ENCODE measurements around the gene OGDH. TPM values are rescaled to one million over a fixed set of nuclear protein-coding genes. Genes with fewer than 3 reads are reported as not detected.

OGDH gene
- total RNA-seq, 2 experiments from 2014 or later, result 113 to 114 TPM

GRCh38 chr7:44566680-44567079 is 39.7 kb upstream of the OGDH start:
- CTCF ChIA-PET, result interaction anchor here (1.4 to 4.0 kb wide), 7 partner anchors 8 to 325 kb away, joined by 5 to 50 read pairs (median 6); partner anchors contain the start of gene DDX56
- Mint-ChIP-seq H3K4me1 (ENCODE audit: low read depth) (peaks cover 7% of the 10 kb centered on the region), H3K9me3 (ENCODE audit: insufficient read depth) (no peaks in the 10 kb centered on the region), H3K27ac (no peak overlapping the region), H3K4me3 (no peak overlapping the region), H3K27me3 (ENCODE audit: low read depth) (no peaks in the 10 kb centered on the region), H3K36me3 (ENCODE audit: low read depth) (peaks cover 60% of the 10 kb centered on the region)
- POLR2A ChIA-PET, result interaction anchor here (1.3 kb wide), 1 partner anchor 77 kb away, joined by 3 read pairs; the partner anchor contains the start of gene NUDCD3
- ATAC-seq, result no peak
- DNase-seq, result no peak

- Mint-ChIP-seq H3K4me1 (ENCODE audit: low read depth) (peaks cover 17% of the 10 kb centered on the region), H3K27me3 (ENCODE audit: low read depth) (no peaks in the 10 kb centered on the region), H3K36me3 (ENCODE audit: low read depth) (peaks cover 72% of the 10 kb centered on the region), H3K4me3 (no peak overlapping the region), H3K27ac (peak overlapping the region; percentile 21), H3K9me3 (ENCODE audit: insufficient read depth) (no peaks in the 10 kb centered on the region)
- ATAC-seq, result no peak
- POLR2A ChIA-PET, result no interaction called here
- no peak for DNase-seq
- CTCF ChIA-PET, result interaction anchor here (0.6 to 1.3 kb wide), 3 partner anchors 78 to 482 kb away, joined by 3 read pairs; partner anchors contain the start of gene NUDCD3
Observed at GRCh38 chr7:44567884-44568283, 38.5 kb upstream of the OGDH start.

- no peak overlapping the region for H3K27ac Mint-ChIP-seq
- ChIA-PET CTCF (interaction anchor here (0.9 to 1.9 kb wide), 3 partner anchors 34 to 220 kb away, joined by 3 to 4 read pairs (median 3); partner anchors contain the start of gene NUDCD3), POLR2A (interaction anchor here (0.6 kb wide), 1 partner anchor 461 kb away, joined by 3 read pairs; no protein-coding TSS in a partner anchor)
- peaks cover 20% of the 10 kb centered on the region for H3K4me1 Mint-ChIP-seq (ENCODE audit: low read depth)
- no peak for DNase-seq
- H3K36me3 Mint-ChIP-seq (ENCODE audit: low read depth), result peaks cover 80% of the 10 kb centered on the region
- no peaks in the 10 kb centered on the region for H3K27me3 Mint-ChIP-seq (ENCODE audit: low read depth)
- no peak for ATAC-seq
- H3K9me3 Mint-ChIP-seq (ENCODE audit: insufficient read depth), result no peaks in the 10 kb centered on the region
- no peak overlapping the region for H3K4me3 Mint-ChIP-seq
Observed at GRCh38 chr7:44568771-44569560, 37.5 kb upstream of the OGDH start.

GRCh38 chr7:44569959-44570358 is 36.5 kb upstream of the OGDH start:
- no peak overlapping the region for H3K27ac Mint-ChIP-seq
- H3K9me3 Mint-ChIP-seq (ENCODE audit: insufficient read depth), result no peaks in the 10 kb centered on the region
- no peaks in the 10 kb centered on the region for H3K27me3 Mint-ChIP-seq (ENCODE audit: low read depth)
- no peak overlapping the region for H3K4me3 Mint-ChIP-seq
- DNase-seq, result no peak
- peaks cover 30% of the 10 kb centered on the region for H3K4me1 Mint-ChIP-seq (ENCODE audit: low read depth)
- H3K36me3 Mint-ChIP-seq (ENCODE audit: low read depth), result peaks cover 78% of the 10 kb centered on the region
- ATAC-seq, result no peak
- ChIA-PET CTCF (interaction anchor here (1.0 to 1.9 kb wide), 2 partner anchors 9 to 35 kb away, joined by 3 to 4 read pairs; no protein-coding TSS in a partner anchor), POLR2A (no interaction called here)

- H3K27ac Mint-ChIP-seq, result peak overlapping the region; percentile 96
- peaks cover 36% of the 10 kb centered on the region for H3K4me1 Mint-ChIP-seq (ENCODE audit: low read depth)
- ChIA-PET CTCF (interaction anchor here (0.7 to 5.4 kb wide), 5 partner anchors 8 to 332 kb away, joined by 3 to 50 read pairs (median 4); no protein-coding TSS in a partner anchor), POLR2A (interaction anchor here (0.9 to 3.1 kb wide), 7 partner anchors 9 to 505 kb away, joined by 3 to 27 read pairs (median 6); partner anchors contain the start of genes H2AZ2, PURB and TMED4)
- H3K36me3 Mint-ChIP-seq (ENCODE audit: low read depth), result peaks cover 74% of the 10 kb centered on the region
- no peaks in the 10 kb centered on the region for H3K27me3 Mint-ChIP-seq (ENCODE audit: low read depth)
- H3K9me3 Mint-ChIP-seq (ENCODE audit: insufficient read depth), result no peaks in the 10 kb centered on the region
- peak overlapping the region; percentile 99 for H3K4me3 Mint-ChIP-seq
- no peak for ATAC-seq
- no peak for DNase-seq
Observed at GRCh38 chr7:44572771-44573170, 33.7 kb upstream of the OGDH start.

GRCh38 chr7:44573464-44574286 is 32.8 kb upstream of the OGDH start, which contains the start of gene DDX56:
Gene DDX56 (minus strand): TSS chr7:44573908. CDS start chr7:44573895, 13 bp downstream.
- Mint-ChIP-seq H3K9me3 (ENCODE audit: insufficient read depth) (no peaks in the 10 kb centered on the region), H3K4me3 (peak within 1 kb of the TSS; percentile 99), H3K27ac (peak within 1 kb of the TSS; percentile 96), H3K4me1 (ENCODE audit: low read depth) (peaks cover 38% of the 10 kb centered on the region), H3K36me3 (ENCODE audit: low read depth) (peaks cover 72% of the 10 kb centered on the region), H3K27me3 (ENCODE audit: low read depth) (no peaks in the 10 kb centered on the region)
- ChIA-PET POLR2A (interaction anchor here (0.6 to 3.1 kb wide), 16 partner anchors 8 to 506 kb away, joined by 3 to 27 read pairs (median 4); partner anchors contain the start of genes H2AZ2, OGDH, PURB and TMED4), CTCF (interaction anchor here (1.6 to 5.4 kb wide), 3 partner anchors 9 to 333 kb away, joined by 4 to 50 read pairs (median 11); no protein-coding TSS in a partner anchor)
- DNase-seq (peak; percentile 96), ATAC-seq (peak; percentile 95)

GRCh38 chr7:44574287-44574872 is 32.0 kb upstream of the OGDH start:
- POLR2A ChIA-PET, result interaction anchor here (0.6 to 3.1 kb wide), 12 partner anchors 8 to 525 kb away, joined by 3 to 27 read pairs (median 4); partner anchors contain the start of genes OGDH, PURB and TMED4
- CTCF ChIA-PET, result interaction anchor here (1.6 to 5.4 kb wide), 2 partner anchors 9 to 108 kb away, joined by 4 to 50 read pairs; no protein-coding TSS in a partner anchor
- no peaks in the 10 kb centered on the region for H3K27me3 Mint-ChIP-seq (ENCODE audit: low read depth)
- H3K4me3 Mint-ChIP-seq, result peak overlapping the region; percentile 99
- DNase-seq (no peak), ATAC-seq (no peak)
- peak overlapping the region; percentile 96 for H3K27ac Mint-ChIP-seq
- H3K4me1 Mint-ChIP-seq (ENCODE audit: low read depth), result peaks cover 44% of the 10 kb centered on the region
- H3K9me3 Mint-ChIP-seq (ENCODE audit: insufficient read depth), result no peaks in the 10 kb centered on the region
- peaks cover 72% of the 10 kb centered on the region for H3K36me3 Mint-ChIP-seq (ENCODE audit: low read depth)

GRCh38 chr7:44575054-44575453 is 31.4 kb upstream of the OGDH start:
- H3K4me1 Mint-ChIP-seq (ENCODE audit: low read depth), result peaks cover 47% of the 10 kb centered on the region
- H3K27ac Mint-ChIP-seq, result peak overlapping the region; percentile 96
- H3K36me3 Mint-ChIP-seq (ENCODE audit: low read depth), result peaks cover 72% of the 10 kb centered on the region
- POLR2A ChIA-PET, result interaction anchor here (0.7 to 2.0 kb wide), 3 partner anchors 223 to 524 kb away, joined by 3 to 7 read pairs (median 4); no protein-coding TSS in a partner anchor
- peak overlapping the region; percentile 99 for H3K4me3 Mint-ChIP-seq
- DNase-seq, result no peak
- no peak for ATAC-seq
- no peaks in the 10 kb centered on the region for H3K9me3 Mint-ChIP-seq (ENCODE audit: insufficient read depth)
- H3K27me3 Mint-ChIP-seq (ENCODE audit: low read depth), result no peaks in the 10 kb centered on the region
- CTCF ChIA-PET, result interaction anchor here (1.6 to 5.4 kb wide), 2 partner anchors 10 to 108 kb away, joined by 4 to 50 read pairs; no protein-coding TSS in a partner anchor

GRCh38 chr7:44576228-44576627 is 30.2 kb upstream of the OGDH start:
- peak overlapping the region; percentile 72 for H3K27ac Mint-ChIP-seq
- ChIA-PET POLR2A (no interaction called here), CTCF (interaction anchor here (1.0 to 5.4 kb wide), 2 partner anchors 11 to 86 kb away, joined by 4 to 50 read pairs; partner anchors contain the start of gene NUDCD3)
- H3K4me3 Mint-ChIP-seq, result no peak overlapping the region
- H3K27me3 Mint-ChIP-seq (ENCODE audit: low read depth), result no peaks in the 10 kb centered on the region
- peaks cover 72% of the 10 kb centered on the region for H3K36me3 Mint-ChIP-seq (ENCODE audit: low read depth)
- H3K9me3 Mint-ChIP-seq (ENCODE audit: insufficient read depth), result no peaks in the 10 kb centered on the region
- ATAC-seq (no peak), DNase-seq (no peak)
- H3K4me1 Mint-ChIP-seq (ENCODE audit: low read depth), result peaks cover 59% of the 10 kb centered on the region

- DNase-seq (peak; percentile 71), ATAC-seq (peak; percentile 45)
- Mint-ChIP-seq H3K4me1 (ENCODE audit: low read depth) (peaks cover 39% of the 10 kb centered on the region), H3K36me3 (ENCODE audit: low read depth) (peaks cover 36% of the 10 kb centered on the region), H3K27ac (peak overlapping the region; percentile 91), H3K27me3 (ENCODE audit: low read depth) (peaks cover 3% of the 10 kb centered on the region), H3K4me3 (peak overlapping the region; percentile 93), H3K9me3 (ENCODE audit: insufficient read depth) (no peaks in the 10 kb centered on the region)
- POLR2A ChIA-PET, result interaction anchor here (0.6 to 3.3 kb wide), 12 partner anchors 8 to 375 kb away, joined by 3 to 31 read pairs (median 12); partner anchors contain the start of genes DDX56, H2AZ2, OGDH and PURB
- CTCF ChIA-PET, result interaction anchor here (0.8 to 3.1 kb wide), 6 partner anchors 9 to 341 kb away, joined by 3 to 12 read pairs (median 4); no protein-coding TSS in a partner anchor
Observed at GRCh38 chr7:44580945-44581878, 25.2 kb upstream of the OGDH start.
